HEK293T (cell line): ENCODE results near the gene GLB1L.
A peak's percentile ranks its signal among the peaks of the same experiment; 100 is the strongest.

Source experiments
- ARNT ChIP-seq: fragments of 450-650 bp; IDR thresholded peaks from 2 replicates; pipeline ENCODE4 v1.6.1; 2017; ENCODE audit warnings: mild to moderate bottlenecking
- BHLHE40 ChIP-seq: fragments of 450-650 bp; IDR thresholded peaks from 2 replicates; pipeline ENCODE4 v1.6.1; 2016; ENCODE audit warnings: mild to moderate bottlenecking, moderate library complexity, borderline replicate concordance
- ELF4 ChIP-seq: fragments of 450-650 bp; IDR thresholded peaks from 2 replicates; pipeline ENCODE4 v1.6.1; 2017; ENCODE audit warnings: antibody characterized with exemption
- FOXA1 ChIP-seq: fragments of 450-650 bp; IDR thresholded peaks from 2 replicates; pipeline ENCODE4 v1.6.1; 2016; ENCODE audit warnings: mild to moderate bottlenecking
- FOXK2 ChIP-seq: fragments of 450-650 bp; IDR thresholded peaks from 2 replicates; pipeline ENCODE4 v1.6.1; 2016; ENCODE audit warnings: mild to moderate bottlenecking
- FOXM1 ChIP-seq: fragments of 450-650 bp; IDR thresholded peaks from 2 replicates; pipeline ENCODE4 v1.6.1; 2017; ENCODE audit warnings: mild to moderate bottlenecking, borderline replicate concordance
- HDGF ChIP-seq: fragments of 450-650 bp; IDR thresholded peaks from 2 replicates; pipeline ENCODE4 v1.6.1; 2017; ENCODE audit warnings: antibody characterized with exemption, borderline replicate concordance
- L3MBTL2 ChIP-seq: fragments of 450-650 bp; conservative IDR thresholded peaks from 2 replicates; pipeline ENCODE4 v1.6.1; 2016; ENCODE audit warnings: mild to moderate bottlenecking
- LEF1 ChIP-seq: fragments of 450-650 bp; IDR thresholded peaks from 2 replicates; pipeline ENCODE4 v1.6.1; 2017; ENCODE audit warnings: mild to moderate bottlenecking, borderline replicate concordance
- NFRKB ChIP-seq: fragments of 450-650 bp; IDR thresholded peaks from 2 replicates; pipeline ENCODE4 v1.6.1; 2016; ENCODE audit warnings: mild to moderate bottlenecking, moderate library complexity
- PKNOX1 ChIP-seq: fragments of 450-650 bp; IDR thresholded peaks from 2 replicates; pipeline ENCODE4 v1.6.1; 2016
- SP1 ChIP-seq: fragments of 450-650 bp; IDR thresholded peaks from 2 replicates; pipeline ENCODE4 v1.6.1; 2017
- TARDBP ChIP-seq: fragments of 450-650 bp; IDR thresholded peaks from 2 replicates; pipeline ENCODE4 v1.6.1; 2016
- ZNF384 ChIP-seq: fragments of 450-650 bp; IDR thresholded peaks from 2 replicates; pipeline ENCODE4 v1.6.1; 2016

- no peak for TF ChIP-seq TARDBP
- TF ChIP-seq NFRKB: no peak
- TF ChIP-seq FOXA1: no peak
- no peak for TF ChIP-seq ARNT
- no peak for TF ChIP-seq SP1
- TF ChIP-seq ELF4: no peak
- peak; percentile 13; the same call in 1 of the 2 replicates for TF ChIP-seq FOXM1
- TF ChIP-seq FOXK2: no peak
- TF ChIP-seq HDGF: no peak
- TF ChIP-seq BHLHE40: no peak
- no peak for TF ChIP-seq LEF1
- TF ChIP-seq ZNF384: no peak
- no peak for TF ChIP-seq L3MBTL2
- no peak; the same call in 1 of the 2 replicates for TF ChIP-seq PKNOX1
These were observed 34.1 kb upstream of the GLB1L start, which contains the start of gene DNAJB2 for GRCh38 chr2:219279151-219279915.
